HEK293 (cell line): ENCODE data around the gene MTA1.

Experiments
- BCL11B ChIP-seq: fragments of 450-650 bp; formaldehyde crosslinking; IDR thresholded peaks from 2 replicates; pipeline ENCODE4 v1.5.1; 2016; ENCODE audit warnings: low read depth, missing biosample characterization, missing genetic modification characterization
- GLIS1 ChIP-seq: fragments of 450-650 bp; formaldehyde crosslinking; IDR thresholded peaks from 2 replicates; pipeline ENCODE4 v1.5.1; 2016; ENCODE audit warnings: missing biosample characterization, missing genetic modification characterization
- GLIS2 ChIP-seq: fragments of 450-650 bp; formaldehyde crosslinking; IDR thresholded peaks from 2 replicates; pipeline ENCODE4 v1.5.1; 2016; ENCODE audit warnings: missing biosample characterization, missing genetic modification characterization
- KLF10 ChIP-seq: fragments of 450-650 bp; IDR thresholded peaks from 2 replicates; pipeline ENCODE4 v1.5.1; 2018; ENCODE audit warnings: missing biosample characterization, mild to moderate bottlenecking, missing genetic modification characterization
- KLF8 ChIP-seq: fragments of 450-650 bp; formaldehyde crosslinking; IDR thresholded peaks from 2 replicates; pipeline ENCODE4 v1.5.1; 2016; ENCODE audit warnings: missing biosample characterization, missing genetic modification characterization
- KLF9 ChIP-seq: fragments of 450-650 bp; formaldehyde crosslinking; IDR thresholded peaks from 2 replicates; pipeline ENCODE4 v1.5.1; 2016; ENCODE audit warnings: missing biosample characterization, missing genetic modification characterization, low read depth
- PRDM10 ChIP-seq: fragments of 450-650 bp; formaldehyde crosslinking; IDR thresholded peaks from 2 replicates; pipeline ENCODE4 v1.5.1; 2016; ENCODE audit warnings: missing biosample characterization, missing genetic modification characterization
- SCRT1 ChIP-seq: fragments of 450-650 bp; formaldehyde crosslinking; IDR thresholded peaks from 2 replicates; pipeline ENCODE4 v1.5.1; 2016; ENCODE audit warnings: missing biosample characterization, missing genetic modification characterization, borderline replicate concordance
- YY2 ChIP-seq: fragments of 450-650 bp; formaldehyde crosslinking; IDR thresholded peaks from 2 replicates; pipeline ENCODE4 v1.5.1; 2016; ENCODE audit warnings: missing biosample characterization, missing genetic modification characterization
- ZBTB17 ChIP-seq: fragments of 450-650 bp; formaldehyde crosslinking; IDR thresholded peaks from 2 replicates; pipeline ENCODE4 v1.5.1; 2016; ENCODE audit warnings: missing biosample characterization, missing genetic modification characterization
- ZBTB21 ChIP-seq: fragments of 450-650 bp; formaldehyde crosslinking; IDR thresholded peaks from 2 replicates; pipeline ENCODE4 v1.5.1; 2017; ENCODE audit warnings: missing biosample characterization, missing genetic modification characterization
- ZIC2 ChIP-seq: fragments of 450-650 bp; formaldehyde crosslinking; IDR thresholded peaks from 2 replicates; pipeline ENCODE4 v1.5.1; 2016; ENCODE audit warnings: missing biosample characterization, missing genetic modification characterization
- ZNF341 ChIP-seq: fragments of 450-650 bp; formaldehyde crosslinking; IDR thresholded peaks from 2 replicates; pipeline ENCODE4; 2016; ENCODE audit warnings: low read depth, missing biosample characterization, missing genetic modification characterization
- ZNF561 ChIP-seq: fragments of 450-650 bp; IDR thresholded peaks from 2 replicates; pipeline ENCODE4 v1.5.1; 2018; ENCODE audit warnings: missing biosample characterization, missing genetic modification characterization, borderline replicate concordance
- ZNF600 ChIP-seq: fragments of 450-650 bp; formaldehyde crosslinking; IDR thresholded peaks from 2 replicates; pipeline ENCODE4 v1.5.1; 2016; ENCODE audit warnings: missing biosample characterization, missing genetic modification characterization
- ZNF610 ChIP-seq: fragments of 450-650 bp; formaldehyde crosslinking; IDR thresholded peaks from 2 replicates; pipeline ENCODE4 v1.5.1; 2016; ENCODE audit warnings: missing biosample characterization, missing genetic modification characterization, borderline replicate concordance
- ZNF629 ChIP-seq: fragments of 450-650 bp; formaldehyde crosslinking; IDR thresholded peaks from 2 replicates; pipeline ENCODE4 v1.5.1; 2017; ENCODE audit warnings: missing biosample characterization, missing genetic modification characterization
- ZNF658 ChIP-seq: fragments of 450-650 bp; formaldehyde crosslinking; IDR thresholded peaks from 2 replicates; pipeline ENCODE4; 2016; ENCODE audit warnings: missing biosample characterization, missing genetic modification characterization
- ZNF843 ChIP-seq: fragments of 450-650 bp; formaldehyde crosslinking; IDR thresholded peaks from 2 replicates; pipeline ENCODE4 v1.5.1; 2016; ENCODE audit warnings: missing biosample characterization, missing genetic modification characterization
- TF ChIP-seq, protein P1 (sequence below): fragments of 450-650 bp; formaldehyde crosslinking; conservative IDR thresholded peaks from 2 replicates; pipeline ENCODE4 v1.5.1; 2016; ENCODE audit warnings: low read depth, missing biosample characterization, missing genetic modification characterization
- TF ChIP-seq, protein P2 (sequence below): fragments of 450-650 bp; formaldehyde crosslinking; IDR thresholded peaks from 2 replicates; pipeline ENCODE4 v1.5.1; 2016; ENCODE audit warnings: missing biosample characterization, missing genetic modification characterization
- TF ChIP-seq, protein P3 (sequence below): fragments of 450-650 bp; formaldehyde crosslinking; IDR thresholded peaks from 2 replicates; pipeline ENCODE4 v1.5.1; 2017; ENCODE audit warnings: missing biosample characterization, missing genetic modification characterization
- TF ChIP-seq, protein P4 (sequence below): fragments of 450-650 bp; formaldehyde crosslinking; IDR thresholded peaks from 2 replicates; pipeline ENCODE4 v1.5.1; 2016; ENCODE audit warnings: missing biosample characterization, missing genetic modification characterization, low read depth
- TF ChIP-seq, protein P5 (sequence below): fragments of 450-650 bp; formaldehyde crosslinking; IDR thresholded peaks from 2 replicates; pipeline ENCODE4 v1.5.1; 2017; ENCODE audit warnings: missing biosample characterization, missing genetic modification characterization

Gene MTA1

DNA sequence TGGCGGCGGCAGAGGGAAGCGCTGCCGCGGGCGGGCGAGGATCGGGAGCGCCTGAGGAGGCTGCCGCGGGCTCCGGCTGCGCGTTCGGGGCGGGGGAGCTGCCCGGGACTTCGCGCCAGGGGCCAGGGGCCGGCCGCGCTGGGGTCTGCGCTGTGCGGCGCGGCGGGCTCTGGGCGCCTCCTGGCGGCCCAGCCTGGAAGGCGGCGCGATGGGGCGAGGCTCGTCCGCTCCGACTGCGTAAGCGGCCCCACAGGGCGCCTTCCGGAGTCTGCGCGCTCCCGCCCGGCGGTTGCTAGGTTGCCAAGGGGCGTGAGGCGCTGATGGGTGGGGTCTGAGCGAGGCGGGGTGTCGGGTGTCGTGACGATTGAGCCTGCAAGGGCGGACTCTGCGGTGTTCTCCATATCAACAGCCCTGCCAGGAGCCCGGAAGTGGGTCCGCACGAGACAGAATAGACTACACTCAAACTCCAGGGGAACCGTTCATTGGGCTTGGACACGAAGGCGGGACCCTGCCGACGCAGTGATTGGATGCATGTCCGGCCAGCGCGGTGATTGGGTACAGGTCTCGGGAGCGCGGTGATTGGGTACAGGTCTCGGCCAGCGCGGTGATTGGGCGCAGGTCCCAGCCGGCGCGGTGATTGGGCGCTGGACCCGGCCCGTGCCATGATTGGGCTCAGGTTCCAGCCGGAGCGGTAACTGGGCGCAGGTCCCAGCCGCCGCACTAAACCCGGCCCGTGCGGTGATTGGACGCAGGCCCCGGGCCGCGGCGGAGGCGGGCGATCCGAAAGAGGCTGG is 71.1 kb downstream of the MTA1 start, which contains the start of gene TEDC1 (continued):
- TF ChIP-seq ZNF600 (tag by site-specific recombination) (peak; percentile 79), GLIS2 (peak; percentile 80), ZNF658 (tag by site-specific recombination) (no peak), ZNF629 (tag by site-specific recombination) (peak; percentile 89), KLF8 (tag by site-specific recombination) (peak; percentile 99), ZNF843 (tag by site-specific recombination) (peak; percentile 66), KLF9 (tag by site-specific recombination) (peak; percentile 92), ZNF610 (0 out of 2 replicates have a peak, but pooled peaks have one; percentile 43), YY2 (tag by site-specific recombination) (peak; percentile 37; the same call in 1 of the 2 replicates), SCRT1 (tag by site-specific recombination) (peak; percentile 17; the same call in 1 of the 2 replicates), ZBTB17 (tag by site-specific recombination) (peak; percentile 73), BCL11B (tag by site-specific recombination) (no peak), ZNF561 (tag by site-specific recombination) (peak; percentile 91; the same call in 1 of the 2 replicates), PRDM10 (tag by site-specific recombination) (peak; percentile 73), GLIS1 (peak; percentile 95), ZIC2 (peak; percentile 62), ZBTB21 (tag by site-specific recombination) (0 out of 2 replicates have a peak, but pooled peaks have one; percentile 45), KLF10 (tag by site-specific recombination) (peak; percentile 93), ZNF341 (peak; percentile 43; the same call in 1 of the 2 replicates)
- TF ChIP-seq, protein P1, sequence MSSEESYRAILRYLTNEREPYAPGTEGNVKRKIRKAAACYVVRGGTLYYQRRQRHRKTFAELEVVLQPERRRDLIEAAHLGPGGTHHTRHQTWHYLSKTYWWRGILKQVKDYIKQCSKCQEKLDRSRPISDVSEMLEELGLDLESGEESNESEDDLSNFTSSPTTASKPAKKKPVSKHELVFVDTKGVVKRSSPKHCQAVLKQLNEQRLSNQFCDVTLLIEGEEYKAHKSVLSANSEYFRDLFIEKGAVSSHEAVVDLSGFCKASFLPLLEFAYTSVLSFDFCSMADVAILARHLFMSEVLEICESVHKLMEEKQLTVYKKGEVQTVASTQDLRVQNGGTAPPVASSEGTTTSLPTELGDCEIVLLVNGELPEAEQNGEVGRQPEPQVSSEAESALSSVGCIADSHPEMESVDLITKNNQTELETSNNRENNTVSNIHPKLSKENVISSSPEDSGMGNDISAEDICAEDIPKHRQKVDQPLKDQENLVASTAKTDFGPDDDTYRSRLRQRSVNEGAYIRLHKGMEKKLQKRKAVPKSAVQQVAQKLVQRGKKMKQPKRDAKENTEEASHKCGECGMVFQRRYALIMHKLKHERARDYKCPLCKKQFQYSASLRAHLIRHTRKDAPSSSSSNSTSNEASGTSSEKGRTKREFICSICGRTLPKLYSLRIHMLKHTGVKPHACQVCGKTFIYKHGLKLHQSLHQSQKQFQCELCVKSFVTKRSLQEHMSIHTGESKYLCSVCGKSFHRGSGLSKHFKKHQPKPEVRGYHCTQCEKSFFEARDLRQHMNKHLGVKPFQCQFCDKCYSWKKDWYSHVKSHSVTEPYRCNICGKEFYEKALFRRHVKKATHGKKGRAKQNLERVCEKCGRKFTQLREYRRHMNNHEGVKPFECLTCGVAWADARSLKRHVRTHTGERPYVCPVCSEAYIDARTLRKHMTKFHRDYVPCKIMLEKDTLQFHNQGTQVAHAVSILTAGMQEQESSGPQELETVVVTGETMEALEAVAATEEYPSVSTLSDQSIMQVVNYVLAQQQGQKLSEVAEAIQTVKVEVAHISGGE (tag by site-specific recombination), result peak; percentile 99
- TF ChIP-seq, protein P2, sequence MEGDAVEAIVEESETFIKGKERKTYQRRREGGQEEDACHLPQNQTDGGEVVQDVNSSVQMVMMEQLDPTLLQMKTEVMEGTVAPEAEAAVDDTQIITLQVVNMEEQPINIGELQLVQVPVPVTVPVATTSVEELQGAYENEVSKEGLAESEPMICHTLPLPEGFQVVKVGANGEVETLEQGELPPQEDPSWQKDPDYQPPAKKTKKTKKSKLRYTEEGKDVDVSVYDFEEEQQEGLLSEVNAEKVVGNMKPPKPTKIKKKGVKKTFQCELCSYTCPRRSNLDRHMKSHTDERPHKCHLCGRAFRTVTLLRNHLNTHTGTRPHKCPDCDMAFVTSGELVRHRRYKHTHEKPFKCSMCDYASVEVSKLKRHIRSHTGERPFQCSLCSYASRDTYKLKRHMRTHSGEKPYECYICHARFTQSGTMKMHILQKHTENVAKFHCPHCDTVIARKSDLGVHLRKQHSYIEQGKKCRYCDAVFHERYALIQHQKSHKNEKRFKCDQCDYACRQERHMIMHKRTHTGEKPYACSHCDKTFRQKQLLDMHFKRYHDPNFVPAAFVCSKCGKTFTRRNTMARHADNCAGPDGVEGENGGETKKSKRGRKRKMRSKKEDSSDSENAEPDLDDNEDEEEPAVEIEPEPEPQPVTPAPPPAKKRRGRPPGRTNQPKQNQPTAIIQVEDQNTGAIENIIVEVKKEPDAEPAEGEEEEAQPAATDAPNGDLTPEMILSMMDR, result peak; percentile 7; the same call in 1 of the 2 replicates
- TF ChIP-seq, protein P3, sequence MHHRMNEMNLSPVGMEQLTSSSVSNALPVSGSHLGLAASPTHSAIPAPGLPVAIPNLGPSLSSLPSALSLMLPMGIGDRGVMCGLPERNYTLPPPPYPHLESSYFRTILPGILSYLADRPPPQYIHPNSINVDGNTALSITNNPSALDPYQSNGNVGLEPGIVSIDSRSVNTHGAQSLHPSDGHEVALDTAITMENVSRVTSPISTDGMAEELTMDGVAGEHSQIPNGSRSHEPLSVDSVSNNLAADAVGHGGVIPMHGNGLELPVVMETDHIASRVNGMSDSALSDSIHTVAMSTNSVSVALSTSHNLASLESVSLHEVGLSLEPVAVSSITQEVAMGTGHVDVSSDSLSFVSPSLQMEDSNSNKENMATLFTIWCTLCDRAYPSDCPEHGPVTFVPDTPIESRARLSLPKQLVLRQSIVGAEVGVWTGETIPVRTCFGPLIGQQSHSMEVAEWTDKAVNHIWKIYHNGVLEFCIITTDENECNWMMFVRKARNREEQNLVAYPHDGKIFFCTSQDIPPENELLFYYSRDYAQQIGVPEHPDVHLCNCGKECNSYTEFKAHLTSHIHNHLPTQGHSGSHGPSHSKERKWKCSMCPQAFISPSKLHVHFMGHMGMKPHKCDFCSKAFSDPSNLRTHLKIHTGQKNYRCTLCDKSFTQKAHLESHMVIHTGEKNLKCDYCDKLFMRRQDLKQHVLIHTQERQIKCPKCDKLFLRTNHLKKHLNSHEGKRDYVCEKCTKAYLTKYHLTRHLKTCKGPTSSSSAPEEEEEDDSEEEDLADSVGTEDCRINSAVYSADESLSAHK (tag by site-specific recombination), result no peak
- TF ChIP-seq, protein P4, sequence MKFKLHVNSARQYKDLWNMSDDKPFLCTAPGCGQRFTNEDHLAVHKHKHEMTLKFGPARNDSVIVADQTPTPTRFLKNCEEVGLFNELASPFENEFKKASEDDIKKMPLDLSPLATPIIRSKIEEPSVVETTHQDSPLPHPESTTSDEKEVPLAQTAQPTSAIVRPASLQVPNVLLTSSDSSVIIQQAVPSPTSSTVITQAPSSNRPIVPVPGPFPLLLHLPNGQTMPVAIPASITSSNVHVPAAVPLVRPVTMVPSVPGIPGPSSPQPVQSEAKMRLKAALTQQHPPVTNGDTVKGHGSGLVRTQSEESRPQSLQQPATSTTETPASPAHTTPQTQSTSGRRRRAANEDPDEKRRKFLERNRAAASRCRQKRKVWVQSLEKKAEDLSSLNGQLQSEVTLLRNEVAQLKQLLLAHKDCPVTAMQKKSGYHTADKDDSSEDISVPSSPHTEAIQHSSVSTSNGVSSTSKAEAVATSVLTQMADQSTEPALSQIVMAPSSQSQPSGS (tag by site-specific recombination), result no peak
- TF ChIP-seq, protein P5, sequence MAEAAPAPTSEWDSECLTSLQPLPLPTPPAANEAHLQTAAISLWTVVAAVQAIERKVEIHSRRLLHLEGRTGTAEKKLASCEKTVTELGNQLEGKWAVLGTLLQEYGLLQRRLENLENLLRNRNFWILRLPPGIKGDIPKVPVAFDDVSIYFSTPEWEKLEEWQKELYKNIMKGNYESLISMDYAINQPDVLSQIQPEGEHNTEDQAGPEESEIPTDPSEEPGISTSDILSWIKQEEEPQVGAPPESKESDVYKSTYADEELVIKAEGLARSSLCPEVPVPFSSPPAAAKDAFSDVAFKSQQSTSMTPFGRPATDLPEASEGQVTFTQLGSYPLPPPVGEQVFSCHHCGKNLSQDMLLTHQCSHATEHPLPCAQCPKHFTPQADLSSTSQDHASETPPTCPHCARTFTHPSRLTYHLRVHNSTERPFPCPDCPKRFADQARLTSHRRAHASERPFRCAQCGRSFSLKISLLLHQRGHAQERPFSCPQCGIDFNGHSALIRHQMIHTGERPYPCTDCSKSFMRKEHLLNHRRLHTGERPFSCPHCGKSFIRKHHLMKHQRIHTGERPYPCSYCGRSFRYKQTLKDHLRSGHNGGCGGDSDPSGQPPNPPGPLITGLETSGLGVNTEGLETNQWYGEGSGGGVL (tag by site-specific recombination), result no peak
- TF ChIP-seq, all 188 proteins: peak for 43
